ENCODE measurements around the gene ENDOG. TPM values are rescaled to one million over a fixed set of nuclear protein-coding genes. Genes with fewer than 3 reads are reported as not detected.

The ENDOG gene
- total RNA-seq, 6 experiments from 2014 or later, result 22.4 to 50.1 (median 41.0) TPM

GRCh38 chr9:128828719-128829452 is 10.6 kb downstream of the ENDOG start:
- intact Hi-C loops (cut with DNase I), result no loop called here
- 43% methylated on average over 14 of the region's 18 CpGs for WGBS (ENCODE audit: insufficient coverage, low coverage, low lambda C conversion rate, missing lambda C conversion rate)
- Histone ChIP-seq H3K4me3 (peak overlapping the region; percentile 85 to 98 (median 92)), H3K27ac (peak overlapping the region in 2 of 3 donors; percentile 31 to 52), H3K9me3 (no peaks in the 10 kb centered on the region), H3K36me3 (peaks cover 0 to 27% (median 3%) of the 10 kb centered on the region in 4 donors), H3K27me3 (no peaks in the 10 kb centered on the region), H3K4me1 (peaks cover 0 to 25% (median 4%) of the 10 kb centered on the region in 4 donors)
- ATAC-seq (no peak), DNase-seq (no peak)
- TF ChIP-seq POLR2A (IDR thresholded peaks at IDR 0.05) (no peak), CTCF (IDR thresholded peaks at IDR 0.05) (no peak)

- H3K27ac ChIP-seq, result peak within 1 kb of the TSS in 2 of 3 donors; percentile 31 to 52
- WGBS (ENCODE audit: insufficient coverage, low coverage, low lambda C conversion rate, missing lambda C conversion rate), result 0% methylated on average over 7 of the region's 56 CpGs
- H3K36me3 ChIP-seq, result peaks cover 0 to 25% (median 2%) of the 10 kb centered on the region in 4 donors
- H3K4me3 ChIP-seq, result peak within 1 kb of the TSS; percentile 85 to 98 (median 92)
- H3K4me1 ChIP-seq, result peaks cover 0 to 18% (median 4%) of the 10 kb centered on the region in 4 donors
- no peak for TF ChIP-seq CTCF (IDR thresholded peaks at IDR 0.05)
- TF ChIP-seq POLR2A (IDR thresholded peaks at IDR 0.05), result peak; percentile 58
- no peaks in the 10 kb centered on the region for H3K27me3 ChIP-seq
- peak; percentile 98 to 100 (median 99) for ATAC-seq
- intact Hi-C loops (cut with DNase I), result no loop called here
- DNase-seq, result peak; percentile 93 to 96 (median 96)
- H3K9me3 ChIP-seq, result no peaks in the 10 kb centered on the region
Observed at GRCh38 chr9:128829477-128830251, 11.4 kb downstream of the ENDOG start, which contains the start of gene SPOUT1. Gene SPOUT1 (minus strand): TSS chr9:128829794. CDS start chr9:128829780, 14 bp downstream.

- DNase-seq (no peak), ATAC-seq (no peak)
- WGBS (ENCODE audit: insufficient coverage, low coverage, low lambda C conversion rate, missing lambda C conversion rate), result 87% methylated on average over 8 of the region's 10 CpGs
- Histone ChIP-seq H3K27me3 (no peaks in the 10 kb centered on the region), H3K4me3 (no peak overlapping the region), H3K9me3 (no peaks in the 10 kb centered on the region), H3K36me3 (no peaks in the 10 kb centered on the region), H3K4me1 (peaks cover 0 to 15% (median 2%) of the 10 kb centered on the region in 4 donors), H3K27ac (no peak overlapping the region)
- TF ChIP-seq POLR2A (IDR thresholded peaks at IDR 0.05) (no peak), CTCF (IDR thresholded peaks at IDR 0.05) (no peak)
- intact Hi-C loops (cut with DNase I), result no loop called here
Observed at GRCh38 chr9:128833696-128834095, 15.4 kb downstream of the ENDOG start.

- Histone ChIP-seq H3K27me3 (no peaks in the 10 kb centered on the region), H3K4me3 (no peak overlapping the region), H3K9me3 (no peaks in the 10 kb centered on the region), H3K36me3 (no peaks in the 10 kb centered on the region), H3K27ac (no peak overlapping the region), H3K4me1 (peaks cover 0 to 10% (median 0%) of the 10 kb centered on the region in 4 donors)
- ATAC-seq (peak in 1 of 4 donors; percentile 12), DNase-seq (peak in 1 of 3 donors; percentile 8)
- intact Hi-C loops (cut with DNase I), result no loop called here
- TF ChIP-seq POLR2A (IDR thresholded peaks at IDR 0.05), result no peak
- TF ChIP-seq CTCF (IDR thresholded peaks at IDR 0.05), result no peak
- 84% methylated on average over 3 of the region's 28 CpGs for WGBS (ENCODE audit: insufficient coverage, low coverage, low lambda C conversion rate, missing lambda C conversion rate)
Observed at GRCh38 chr9:128835246-128836210, 17.2 kb downstream of the ENDOG start.
